HCEC 1CT (cell line): ENCODE results near the gene PCDH1.

Experiments
- DNase-seq: peaks from one replicate; pipeline ENCODE4 v3.0.0-alpha.2; 2017

The PCDH1 gene

GRCh38 chr5:141805874-141806595 is 72.2 kb downstream of the PCDH1 start:
- no peak for DNase-seq

- DNase-seq, result no peak
Measured at GRCh38 chr5:141804475-141804874, 73.7 kb downstream of the PCDH1 start.
